Transverse colon (tissue), 4 donors: ENCODE data around the gene PRPF8.

Source experiments
- CTCF ChIP-seq, 5 experiments: fragments of 200-600 bp in 3 of 5; fragments of 450-650 bp in 2 of 5; sonication (generic) in 3 of 5; IDR thresholded peaks; 1 replicate in 2 of 5; 2 replicates in 3 of 5; pipeline ENCODE4 v1.5.1; 2016 to 2017; ENCODE audit warnings: antibody characterized with exemption in 5 of 5, inconsistent platforms in 3 of 5, mild to moderate bottlenecking in 2 of 5, moderate library complexity in 1 of 5
- POLR2A ChIP-seq: fragments of 450-650 bp; IDR thresholded peaks from one replicate; pipeline ENCODE4 v1.6.1; 2016; ENCODE audit warnings: antibody characterized with exemption, mild to moderate bottlenecking, moderate library complexity
- POLR2AphosphoS5 ChIP-seq, 3 donors: sonication (generic); formaldehyde crosslinking; IDR thresholded peaks; one replicate each; pipeline ENCODE4 v1.6.1; 2016; ENCODE audit warnings: antibody characterized with exemption in 3 of 3

DNA sequence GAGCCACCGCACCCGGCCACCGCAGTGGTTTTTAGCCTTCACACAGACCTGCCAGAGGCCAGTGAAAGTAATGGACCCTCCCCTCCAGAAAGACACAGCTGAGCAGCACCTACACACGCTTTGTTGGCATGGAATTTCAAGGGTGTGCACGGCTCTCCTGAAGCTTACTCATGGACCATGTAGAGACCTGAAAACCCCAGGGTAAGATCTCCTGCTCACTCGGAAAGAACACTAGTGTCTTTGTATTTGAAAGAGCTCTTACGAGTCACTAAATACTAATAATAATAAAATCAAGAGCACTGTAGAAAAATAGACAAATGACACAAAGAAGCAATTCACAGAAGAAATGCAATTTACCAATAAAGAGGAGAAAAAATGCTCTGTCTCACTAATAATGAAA lies 76.0 kb downstream of the PRPF8 start:
- TF ChIP-seq CTCF (IDR thresholded peaks at IDR 0.05) (no peak), POLR2A (no peak), POLR2AphosphoS5 (IDR thresholded peaks at IDR 0.05) (no peak)
